Measurements from ENCODE around the gene NEDD4L.

The NEDD4L gene

DNA sequence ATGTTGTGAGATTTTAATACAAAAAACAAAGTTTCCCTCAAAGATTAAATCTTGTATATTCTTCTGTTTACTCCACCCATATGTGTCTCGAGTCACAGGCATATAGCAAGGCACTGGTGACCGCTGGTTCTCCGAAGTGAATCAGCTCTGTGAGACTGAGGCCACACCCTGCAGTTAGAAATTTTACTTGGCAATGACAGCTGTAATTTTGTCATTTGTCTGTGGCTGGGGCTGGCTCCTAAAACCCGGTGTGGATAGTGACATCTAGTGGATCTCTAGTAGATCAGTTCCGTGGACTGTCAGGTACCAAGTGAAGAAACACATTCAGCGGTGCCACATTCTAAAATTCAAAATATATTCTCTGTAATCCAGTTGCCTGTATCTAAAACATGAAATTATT is 278.0 kb downstream of the NEDD4L start:
- DNase-seq (ENCODE audit: low spot score): peak; percentile 64
- peak; percentile 74 for TF ChIP-seq CTCF (conservative IDR thresholded peaks at IDR 0.05; ENCODE audit: low read depth)
- ChIA-PET POLR2A (ENCODE audit: low non-redundant PET) (no interaction called here), CTCF (interaction anchor here (0.9 to 1.4 kb wide), 2 partner anchors 22 to 59 kb away, joined by 4 to 5 read pairs; no protein-coding TSS in a partner anchor)
- no peak overlapping the region for H3K27ac ChIP-seq

GRCh38 chr18:58322464-58322863 is 278.4 kb downstream of the NEDD4L start:
- CTCF ChIA-PET: interaction anchor here (1.4 kb wide), 1 partner anchor 59 kb away, joined by 5 read pairs; no protein-coding TSS in a partner anchor

DNA sequence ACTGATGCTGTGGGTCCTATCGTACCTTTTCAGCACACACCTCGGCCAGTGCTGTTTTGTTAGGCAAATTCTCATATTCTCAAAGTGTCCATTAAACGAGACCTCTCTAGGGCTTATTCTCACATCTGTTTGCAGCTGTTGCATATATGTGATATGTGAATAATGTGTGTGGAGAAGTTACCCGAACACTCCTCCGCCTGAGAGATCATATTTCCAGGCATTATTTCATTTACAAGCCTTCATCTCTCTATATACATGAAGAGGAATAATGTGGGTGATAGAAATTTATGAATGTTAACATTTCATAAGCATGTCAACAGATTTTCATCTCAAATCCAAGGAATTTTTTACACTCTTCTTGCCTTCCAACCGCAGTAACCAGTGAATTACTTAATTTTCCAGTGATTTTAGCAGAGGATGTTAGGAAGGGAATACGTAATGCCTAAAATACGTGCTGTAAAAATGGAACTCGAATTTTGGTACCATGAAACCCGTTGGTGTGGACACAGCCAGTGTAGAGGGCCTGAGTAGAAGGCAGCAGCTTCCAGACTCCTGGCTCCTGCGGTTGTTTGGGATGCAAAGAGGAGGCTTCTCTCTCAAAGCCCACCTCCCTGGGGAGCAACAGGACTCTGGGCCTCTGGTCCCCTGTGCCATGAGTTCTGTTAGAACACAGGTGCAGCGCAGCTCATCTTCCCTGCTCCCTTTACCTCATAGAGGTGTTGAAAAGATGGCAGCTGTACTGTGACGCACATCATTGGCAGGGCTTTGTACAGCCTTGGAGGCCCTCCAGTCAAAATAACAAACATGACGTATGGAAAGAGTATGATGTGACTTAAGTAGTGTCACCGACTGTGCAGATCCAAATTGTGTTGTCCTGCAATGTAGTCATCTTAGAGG is 280.1 kb downstream of the NEDD4L start:
- no peak overlapping the region for H3K27ac ChIP-seq
- ChIA-PET CTCF (no interaction called here), POLR2A (ENCODE audit: low non-redundant PET) (no interaction called here)
- DNase-seq (ENCODE audit: low spot score): no peak
- TF ChIP-seq CTCF (conservative IDR thresholded peaks at IDR 0.05; ENCODE audit: low read depth): no peak

More at GRCh38 chr18:58322464-58322863, 278.4 kb downstream of the NEDD4L start:
- DNase-seq (ENCODE audit: low spot score): no peak
- no peak overlapping the region for H3K27ac ChIP-seq
- TF ChIP-seq CTCF (conservative IDR thresholded peaks at IDR 0.05; ENCODE audit: low read depth): no peak
- POLR2A ChIA-PET (ENCODE audit: low non-redundant PET): no interaction called here

GRCh38 chr18:58324824-58325480 is 280.9 kb downstream of the NEDD4L start:
- H3K27ac ChIP-seq: no peak overlapping the region
- POLR2A ChIA-PET (ENCODE audit: low non-redundant PET): no interaction called here
- CTCF ChIA-PET: no interaction called here
- no peak for TF ChIP-seq CTCF (conservative IDR thresholded peaks at IDR 0.05; ENCODE audit: low read depth)
- no peak for DNase-seq (ENCODE audit: low spot score)

GRCh38 chr18:58325494-58325893 is 281.5 kb downstream of the NEDD4L start:
- POLR2A ChIA-PET (ENCODE audit: low non-redundant PET): no interaction called here

More at GRCh38 chr18:58325494-58325893, 281.5 kb downstream of the NEDD4L start:
- H3K27ac ChIP-seq: no peak overlapping the region
- no peak for TF ChIP-seq CTCF (conservative IDR thresholded peaks at IDR 0.05; ENCODE audit: low read depth)
- CTCF ChIA-PET: no interaction called here
- no peak for DNase-seq (ENCODE audit: low spot score)
